HepG2 (cell line): Measurements from ENCODE around the gene TACC3. TPM values are rescaled to one million over a fixed set of nuclear protein-coding genes. Genes with fewer than 3 reads are reported as not detected.

ENCODE experiments used
- ATAC-seq: fragments of 200-7000 bp; cut with Tn5 transposase; 3 replicates; pipeline ENCODE4 v1.9.1; 2020; ENCODE audit warnings: mild to moderate bottlenecking, moderate library complexity
- BruUV-seq: library from RNA; stranded (reverse); fragments of 400-500 nt; replicated peaks from 2 replicates; lab custom pipeline; 2021; lab: Mats Ljungman, UMichigan
- CTCF ChIA-PET: fragments of 300-600 bp; formaldehyde crosslinking; extraction: SDS; loops from one replicate; lab custom pipeline; 2021; ENCODE audit warnings: low total read pairs, inconsistent platforms, low intra/inter-chr PET ratio; lab: Yijun Ruan, JAX
- POLR2A ChIA-PET: fragments of 350-600 bp; sonication (Branson Sonifier 250); formaldehyde crosslinking; loops from one replicate; lab custom pipeline; 2020; ENCODE audit warnings: antibody characterized with exemption, inconsistent platforms; lab: Yijun Ruan, JAX
- DNase-seq: peaks from one replicate; pipeline ENCODE4 v3.0.0-alpha.2; 2015; ENCODE audit warnings: low spot score
- FAIRE-seq: peaks from 3 replicates; lab custom pipeline; 2011; peaks lifted over from hg19 to GRCh38; lab: Jason Lieb, UNC
- H2AFZ ChIP-seq: one replicate; pipeline ENCODE4 v1.6.1; 2011; ENCODE audit warnings: low read length, inconsistent platforms
- H3K27ac ChIP-seq: fragments of 300-600 bp; 3 replicates; pipeline ENCODE4 v1.8.0; 2011; ENCODE audit warnings: mixed run types, mild to moderate bottlenecking, mixed read lengths, low read length, inconsistent platforms; ENCODE audit not compliant: insufficient read depth; ENCODE audit errors: extremely low read length
- H3K27me3 ChIP-seq, 2 experiments: fragments of 200-600 bp in 1 of 2; 2 replicates in 1 of 2; 3 replicates in 1 of 2; pipeline versions ENCODE4 v1.6.0 to v1.8.0; 2011; ENCODE audit warnings: low read length in 2 of 2, mild to moderate bottlenecking in 2 of 2, moderate library complexity in 2 of 2, inconsistent platforms in 1 of 2; ENCODE audit not compliant: insufficient read depth in 2 of 2, control insufficient read depth in 1 of 2
- H3K36me3 ChIP-seq, 2 experiments: fragments of 200-600 bp in 1 of 2; replicated peaks in 1 of 2; 2 replicates in 1 of 2; 3 replicates in 1 of 2; pipeline versions ENCODE4 v1.5.1 to v1.8.0; 2011; ENCODE audit warnings: low read length in 2 of 2, inconsistent platforms in 1 of 2; ENCODE audit not compliant: insufficient read depth in 2 of 2, control insufficient read depth in 1 of 2
- H3K4me1 ChIP-seq: 2 replicates; pipeline ENCODE4 v1.5.1; 2012; ENCODE audit warnings: low read length, inconsistent platforms; ENCODE audit not compliant: insufficient read depth
- H3K4me2 ChIP-seq: 2 replicates; pipeline ENCODE4 v1.6.0; 2011; ENCODE audit warnings: low read depth, low read length, inconsistent platforms
- H3K4me3 ChIP-seq, 3 experiments: fragments of 200-600 bp in 1 of 3; sonication (generic), shearing (Covaris generic) in 1 of 3; replicated peaks in 1 of 3; 2 replicates each; pipeline ENCODE4 v1.5.1; 2011 to 2016; ENCODE audit warnings: low read length in 3 of 3, inconsistent platforms in 2 of 3, low read depth in 2 of 3, mild to moderate bottlenecking in 2 of 3, control low read depth in 1 of 3, mixed read lengths in 1 of 3; ENCODE audit not compliant: insufficient read depth in 1 of 3
- H3K79me2 ChIP-seq: one replicate; pipeline ENCODE4 v1.6.1; 2011; ENCODE audit warnings: low read length, inconsistent platforms; ENCODE audit not compliant: insufficient read depth
- H3K9ac ChIP-seq: 2 replicates; pipeline ENCODE4 v1.6.0; 2011; ENCODE audit warnings: mild to moderate bottlenecking, low read depth, low read length, inconsistent platforms; ENCODE audit not compliant: insufficient read depth
- H3K9me3 ChIP-seq: 2 replicates; pipeline ENCODE4 v1.5.1; 2012; ENCODE audit warnings: mild to moderate bottlenecking, low read length
- H4K20me1 ChIP-seq: 2 replicates; pipeline ENCODE4 v1.6.0; 2011; ENCODE audit warnings: inconsistent platforms, mild to moderate bottlenecking, low read length, moderate library complexity; ENCODE audit not compliant: insufficient read depth
- AGO2 ChIP-seq: fragments of 200-400 bp; formaldehyde crosslinking; optimal IDR thresholded peaks from 2 replicates; pipeline ENCODE3; 2017; ENCODE audit warnings: mild to moderate bottlenecking, low read depth, low read length, moderate library complexity
- CBFB ChIP-seq: sonication (generic); formaldehyde crosslinking; IDR thresholded peaks from 2 replicates; pipeline ENCODE4 v1.4.0; 2020; ENCODE audit warnings: missing genetic modification reagents
- FOXO1 ChIP-seq: sonication (generic); formaldehyde crosslinking; IDR thresholded peaks from 2 replicates; pipeline ENCODE4 v1.4.0; 2020; ENCODE audit warnings: missing genetic modification reagents
- HNF4A ChIP-seq: sonication (generic); formaldehyde crosslinking; IDR thresholded peaks from 2 replicates; pipeline ENCODE4 v1.4.0; 2020; ENCODE audit warnings: missing genetic modification reagents
- MBNL3 ChIP-seq: fragments of 250-450 bp; sonication (Bioruptor Pico); conservative IDR thresholded peaks from 2 replicates; pipeline ENCODE4 v1.8.0; 2022; ENCODE audit warnings: mild to moderate bottlenecking, inconsistent platforms
- NFIC ChIP-seq: IDR thresholded peaks from 2 replicates; pipeline ENCODE4 v1.6.1; 2012; ENCODE audit warnings: mild to moderate bottlenecking, low read length, inconsistent platforms
- NONO ChIP-seq, 2 experiments: fragments of 450-650 bp in 1 of 2; sonication (generic) in 1 of 2; formaldehyde crosslinking in 1 of 2; IDR thresholded peaks in 1 of 2; conservative IDR thresholded peaks in 1 of 2; 2 replicates each; pipeline versions ENCODE4 v1.6.1 to v1.8.0; 2017 to 2022; ENCODE audit warnings: mild to moderate bottlenecking in 1 of 2, missing genetic modification reagents in 1 of 2, moderate library complexity in 1 of 2
- NR2F2 ChIP-seq: IDR thresholded peaks from 2 replicates; pipeline ENCODE4 v1.6.1; 2012; ENCODE audit warnings: low read depth, inconsistent platforms, borderline replicate concordance
- PCBP2 ChIP-seq: fragments of 200-400 bp; formaldehyde crosslinking; optimal IDR thresholded peaks from 2 replicates; pipeline ENCODE3; 2018; ENCODE audit warnings: low read length, low read depth; ENCODE audit not compliant: poor library complexity, severe bottlenecking
- WIZ ChIP-seq: sonication (generic); formaldehyde crosslinking; IDR thresholded peaks from 2 replicates; pipeline ENCODE4 v1.5.1; 2020; ENCODE audit warnings: mild to moderate bottlenecking, missing genetic modification reagents
- YY1 ChIP-seq: IDR thresholded peaks from 2 replicates; pipeline ENCODE4 v1.6.1; 2011; ENCODE audit warnings: low read length, low read depth, moderate library complexity, mild to moderate bottlenecking; ENCODE audit not compliant: insufficient read depth, insufficient replicate concordance
- ZFP37 ChIP-seq: sonication (generic); formaldehyde crosslinking; IDR thresholded peaks from 2 replicates; pipeline ENCODE4 v1.4.0; 2020; ENCODE audit warnings: missing genetic modification reagents, borderline replicate concordance
- ZNF124 ChIP-seq: sonication (generic); formaldehyde crosslinking; IDR thresholded peaks from 2 replicates; pipeline ENCODE4 v1.4.0; 2020; ENCODE audit warnings: missing genetic modification reagents
- ZNF264 ChIP-seq: sonication (generic); formaldehyde crosslinking; IDR thresholded peaks from 2 replicates; pipeline ENCODE4 v1.4.0; 2020; ENCODE audit warnings: missing genetic modification reagents
- ZNF572 ChIP-seq: sonication (generic); formaldehyde crosslinking; IDR thresholded peaks from 2 replicates; pipeline ENCODE4 v1.5.1; 2020; ENCODE audit warnings: mild to moderate bottlenecking, missing genetic modification reagents
- ZNF784 ChIP-seq: sonication (generic); formaldehyde crosslinking; IDR thresholded peaks from 2 replicates; pipeline ENCODE4 v1.5.1; 2020; ENCODE audit warnings: missing genetic modification reagents, mild to moderate bottlenecking, borderline replicate concordance
- ZNF816 ChIP-seq: sonication (generic); formaldehyde crosslinking; IDR thresholded peaks from 2 replicates; pipeline ENCODE4 v1.8.0; 2022; ENCODE audit warnings: missing genetic modification reagents, mild to moderate bottlenecking, borderline replicate concordance
- WGBS: methylation state at CpG from one replicate; pipeline ENCODE4 v1.1.6; 2017; ENCODE audit warnings: low lambda C conversion rate; 5-methylcytosine and 5-hydroxymethylcytosine counted together
- in situ Hi-C: cut with HindIII; loops from 2 replicates; pipeline ENCODE4 v1.10.0; 2017; ENCODE audit warnings: low pct_unique_long_range_greater_than_20kb; ENCODE audit not compliant: extremely low pct_ligation_motif_present
- intact Hi-C: fragments of 100-400 bp; cut with micrococcal nuclease; formaldehyde crosslinking; loops from one replicate; pipeline ENCODE4 v1.10.0; 2022; ENCODE audit not compliant: unreplicated experiment
- polyA plus RNA-seq, 8 experiments: library from polyadenylated mRNA; depleted of rRNA in 3 of 8; stranded (reverse) in 7 of 8; unstranded in 1 of 8; fragments of >200 nt; fragmentation: Illumina TruSeq in 4 of 8; extraction: Trizol in 4 of 8; gene quantifications; 2 replicates each; pipeline versions ENCODE4 v1.2.1 to v1.2.3, GENCODE V29; 2011 to 2016; ENCODE audit warnings: low read depth in 4 of 8, missing spikeins in 1 of 8, mixed read lengths in 1 of 8; ENCODE audit not compliant: insufficient read depth in 1 of 8
- total RNA-seq, 5 experiments: library from RNA; depleted of rRNA; stranded (reverse); fragments of >200 nt; fragmentation: Illumina TruSeq; extraction: Trizol; gene quantifications; 2 replicates each; pipeline ENCODE4 v1.2.3, GENCODE V29; 2016; ENCODE audit warnings: low read depth in 1 of 5
- TF ChIP-seq, protein P1 (sequence below): sonication (generic); formaldehyde crosslinking; IDR thresholded peaks from 2 replicates; pipeline ENCODE4 v1.8.0; 2022; ENCODE audit warnings: missing genetic modification reagents, low read depth, mild to moderate bottlenecking, borderline replicate concordance

Gene TACC3
- total and polyA plus RNA-seq, 2 of the 13 experiments (the other 11 are each of a cell fraction or from before 2014, with no cell fraction given) = 20.3 to 21.2 TPM

DNA sequence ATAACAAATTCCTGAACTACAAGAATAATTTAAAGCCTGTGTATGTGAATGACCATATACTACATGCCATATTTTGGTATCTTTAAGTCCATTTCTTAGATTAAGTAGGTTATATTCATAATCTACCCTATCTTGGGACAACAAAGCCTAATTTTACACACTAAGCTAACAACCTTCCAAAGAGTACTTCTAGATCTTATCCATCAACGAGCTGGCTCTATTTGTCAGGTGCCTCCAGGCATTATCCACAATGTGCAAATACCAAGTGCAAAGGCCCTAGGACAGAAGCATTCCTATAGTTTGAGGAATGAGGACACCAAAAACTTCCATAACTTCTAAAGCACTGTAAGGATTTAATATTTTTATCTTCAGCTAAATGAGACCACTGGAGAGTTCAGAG, 12.7 kb upstream of the TACC3 start:
- 7% methylated on average over 1 of the region's 1 CpG for WGBS
- peak; percentile 35 for DNase-seq
- in situ Hi-C loops = no loop called here
- intact Hi-C loops = no loop called here
- Histone ChIP-seq H4K20me1 (peaks cover 6% of the 10 kb centered on the region; the same call in 1 of the 2 replicates), H3K9me3 (no peaks in the 10 kb centered on the region), H3K36me3 (peaks cover 6 to 24% of the 10 kb centered on the region in 2 experiments), H3K4me3 (peak overlapping the region in 1 of 3 experiments; percentile 17; a peak in 1 of 6 replicates), H3K27ac (peak overlapping the region; percentile 33), H3K4me2 (peak overlapping the region; percentile 53), H3K9ac (0 out of 2 replicates have a peak overlapping the region, but pooled peaks have one; percentile 23), H3K79me2 (peaks cover 79% of the 10 kb centered on the region), H3K4me1 (peaks cover 57% of the 10 kb centered on the region), H2AFZ (no peak overlapping the region), H3K27me3 (no peaks in the 10 kb centered on the region)
- TF ChIP-seq CBFB (CRISPR knock-in tag) = no peak
- no peak for TF ChIP-seq ZFP37 (CRISPR knock-in tag)
- no peak for TF ChIP-seq ZNF572 (CRISPR knock-in tag)
- no peak for TF ChIP-seq ZNF264
- TF ChIP-seq WIZ (CRISPR knock-in tag) = no peak
- no peak for TF ChIP-seq MBNL3 (CRISPR knock-in tag)
- TF ChIP-seq FOXO1 (CRISPR knock-in tag) = no peak
- no peak for TF ChIP-seq NR2F2
- no peak for TF ChIP-seq NONO (IDR thresholded peaks at IDR 0.05)
- TF ChIP-seq NONO (CRISPR knock-in tag; conservative IDR thresholded peaks at IDR 0.05) = no peak
- TF ChIP-seq PCBP2 = no peak
- no peak for TF ChIP-seq ZNF816 (CRISPR knock-in tag)
- TF ChIP-seq AGO2 = no peak
- TF ChIP-seq NFIC = no peak
- no peak for TF ChIP-seq HNF4A
- TF ChIP-seq ZNF784 (CRISPR knock-in tag) = no peak
- no peak for TF ChIP-seq YY1
- no peak for TF ChIP-seq ZNF124 (CRISPR knock-in tag)
- TF ChIP-seq, protein P1, sequence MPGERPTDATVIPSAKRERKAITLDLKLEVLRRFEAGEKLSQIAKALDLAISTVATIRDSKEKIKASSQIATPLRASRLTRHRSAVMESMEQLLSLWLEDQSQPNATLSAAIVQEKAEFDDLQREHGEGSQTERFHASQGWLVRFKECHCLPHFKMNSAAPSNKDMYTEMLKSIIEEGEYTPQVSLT (CRISPR knock-in tag) = no peak
- POLR2A ChIA-PET = interaction anchor here (0.5 to 2.2 kb wide), 6 partner anchors 13 to 59 kb away, joined by 3 to 9 read pairs (median 3); partner anchors contain the start of genes TACC3 and TMEM129
- no peak for FAIRE-seq
- no peak for ATAC-seq
- CTCF ChIA-PET = no interaction called here
- no TSS peak for BruUV-seq
